HS-5 (cell line): ENCODE data around the gene LGR5.

ENCODE experiments used
- DNase-seq: peaks from one replicate; pipeline ENCODE4 v3.0.0-alpha.2; 2012; ENCODE audit warnings: low read depth

Gene LGR5

DNA sequence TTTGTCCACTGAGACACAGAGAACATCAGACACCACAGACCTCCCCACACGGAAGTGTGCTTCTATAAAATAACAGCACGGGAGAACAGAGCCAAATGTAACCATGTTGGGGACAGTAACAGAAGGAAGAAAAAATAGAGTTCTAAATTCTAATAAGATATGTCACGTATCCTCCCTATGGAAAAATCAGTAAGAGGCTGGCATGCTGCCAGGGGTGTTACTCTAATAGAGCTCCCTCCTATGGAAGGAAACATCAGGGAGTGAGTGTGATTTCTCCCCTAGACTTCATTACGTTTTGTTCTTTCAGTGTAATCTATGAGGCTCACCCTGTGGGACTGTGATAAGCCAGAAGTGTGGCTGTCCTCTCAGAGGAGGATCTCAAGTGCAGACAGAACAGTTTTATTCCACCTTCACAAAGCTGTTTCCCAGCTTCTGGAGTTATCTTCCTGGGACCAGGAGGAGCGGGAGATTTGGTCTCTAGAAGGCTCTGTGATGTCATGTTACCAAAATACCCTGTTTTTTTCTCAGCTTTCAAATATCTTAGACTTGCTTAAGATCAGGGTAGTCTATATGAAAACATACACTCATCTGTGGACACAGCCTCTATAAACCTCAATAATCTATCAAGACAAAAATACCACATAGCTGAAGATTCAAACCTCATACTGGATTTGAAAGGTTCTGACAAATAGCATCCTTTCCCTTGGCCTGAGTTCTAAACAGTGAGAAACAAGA is 154.8 kb downstream of the LGR5 start:
- DNase-seq = no peak

DNA sequence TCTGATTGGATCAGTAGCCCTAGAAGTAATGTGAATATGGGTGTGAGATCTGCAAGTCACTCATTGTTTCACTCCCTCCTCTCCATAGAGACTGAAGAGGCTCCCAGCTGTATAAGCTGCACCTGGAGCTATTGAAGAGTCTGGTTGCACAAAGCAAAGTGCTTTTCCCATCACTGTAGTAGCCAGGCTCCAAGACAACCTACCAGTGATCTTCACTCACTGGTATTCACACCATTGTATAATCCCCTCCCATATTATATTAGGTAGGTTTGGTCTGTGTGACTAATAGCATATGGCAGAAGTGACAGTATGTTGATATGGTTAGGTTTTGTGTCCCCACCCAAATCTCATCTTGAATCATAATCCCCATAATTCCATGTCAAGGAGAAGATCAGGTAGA is 159.6 kb downstream of the LGR5 start:
- DNase-seq = no peak

DNA sequence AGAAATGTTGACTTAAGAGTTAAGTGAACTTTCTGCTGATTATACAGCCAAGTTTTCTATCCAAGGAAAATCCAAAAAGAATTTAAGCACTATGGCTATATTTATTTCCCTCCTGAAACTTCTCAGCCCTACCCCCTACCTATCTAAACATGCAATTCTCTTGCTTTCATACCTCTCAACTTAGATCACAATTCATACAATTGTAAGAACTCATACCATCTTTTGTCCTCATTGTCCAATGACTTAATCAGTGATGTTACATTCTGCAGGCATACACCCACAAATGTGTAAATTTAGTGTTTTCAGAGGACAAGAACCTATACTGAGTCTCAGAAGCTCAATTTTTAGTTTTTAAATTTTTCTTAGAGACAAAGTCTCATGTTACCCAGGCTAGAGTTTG is 161.9 kb downstream of the LGR5 start:
- no peak for DNase-seq

DNA sequence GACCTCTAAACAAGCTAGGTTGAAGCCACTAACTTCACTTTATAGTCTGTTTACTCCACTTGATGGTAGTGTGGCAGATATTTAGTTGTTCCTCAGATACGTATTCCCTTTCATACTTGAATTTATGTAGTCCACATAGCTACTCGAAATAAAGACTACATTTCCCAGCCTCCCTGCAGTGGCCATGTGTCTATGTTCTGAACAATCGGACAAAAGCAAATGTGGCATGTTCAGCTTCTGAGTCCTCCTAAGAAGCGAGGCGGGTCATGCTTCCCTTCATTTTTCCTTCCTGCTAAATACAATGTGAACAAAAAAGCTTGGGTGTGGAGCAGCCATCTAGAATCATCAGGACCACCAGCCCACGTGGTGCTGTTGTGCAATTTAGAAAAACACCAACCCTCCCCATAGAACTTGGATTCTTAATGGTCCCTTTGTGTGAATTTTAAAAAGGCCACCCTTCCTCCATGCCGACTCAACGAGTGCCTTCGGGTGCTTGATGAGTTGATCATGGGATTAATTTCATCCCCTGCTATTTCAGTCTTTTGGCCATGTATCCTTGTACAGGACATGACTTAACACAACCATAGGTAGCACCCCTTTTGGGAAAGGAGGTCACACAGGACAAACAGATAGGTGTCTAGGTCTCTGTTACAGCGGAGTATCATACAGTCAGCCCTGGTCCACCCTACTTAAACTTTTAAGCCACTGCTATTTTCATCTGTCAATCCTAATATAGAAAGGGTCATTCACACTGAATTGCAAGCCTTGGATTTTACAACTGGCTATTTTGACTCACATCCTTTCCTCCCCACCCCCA is 163.4 kb downstream of the LGR5 start:
- no peak for DNase-seq

DNA sequence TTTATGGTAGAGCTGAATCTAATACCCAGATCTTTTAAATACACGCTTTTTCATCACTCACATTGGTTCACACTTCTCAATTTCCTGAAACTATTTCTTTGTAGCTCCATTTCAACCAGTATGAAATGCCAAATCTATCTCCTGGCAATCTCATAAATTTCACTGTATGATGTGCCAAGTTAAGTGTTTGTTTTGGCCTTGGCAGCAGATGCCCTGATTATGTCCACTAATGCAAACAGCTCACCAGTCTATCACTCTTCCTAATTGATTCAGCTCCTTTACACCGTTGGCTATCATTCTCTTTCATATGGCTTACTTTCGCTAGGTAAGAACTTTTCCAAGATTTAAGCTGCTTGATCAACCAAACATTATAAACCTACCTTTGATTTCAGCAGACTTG is 165.4 kb downstream of the LGR5 start:
- DNase-seq = no peak

DNA sequence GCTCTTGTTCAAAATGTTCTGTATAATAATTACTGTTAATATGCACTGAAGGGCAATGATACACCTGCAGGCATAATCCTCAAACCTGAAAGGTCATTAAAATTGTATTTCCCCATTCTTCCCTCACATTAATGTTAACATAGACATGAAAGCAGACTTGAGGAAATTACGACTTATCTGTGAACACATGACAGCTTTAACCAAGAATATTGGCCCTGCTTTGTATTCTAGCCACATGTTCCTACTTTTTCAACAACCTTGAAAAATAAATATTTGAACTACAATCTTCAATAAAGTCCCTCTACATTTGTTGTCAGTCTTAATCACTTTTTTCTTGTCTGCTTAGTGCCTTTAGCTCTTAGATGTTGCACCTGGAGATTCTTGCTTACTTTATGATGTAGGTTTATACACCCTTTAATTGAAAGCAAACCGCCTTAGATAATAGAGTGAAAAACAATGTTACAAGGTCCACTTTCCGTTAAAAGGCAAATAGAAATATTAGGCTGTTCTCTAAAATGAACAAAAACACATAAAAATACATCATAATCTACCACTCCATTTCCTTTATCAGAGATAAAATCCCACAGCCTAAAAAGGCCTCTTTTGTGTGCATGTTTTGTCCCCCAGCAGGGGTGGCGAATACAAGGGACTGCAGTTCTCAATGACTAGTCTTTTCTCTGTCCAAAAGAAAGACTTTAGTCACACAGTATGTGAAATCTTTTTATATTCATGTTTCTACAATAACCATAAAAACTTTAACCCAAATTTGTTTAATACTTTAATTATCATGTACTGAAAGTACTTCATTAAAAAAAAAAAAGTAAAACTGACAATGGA is 168.1 kb downstream of the LGR5 start:
- no peak for DNase-seq

DNA sequence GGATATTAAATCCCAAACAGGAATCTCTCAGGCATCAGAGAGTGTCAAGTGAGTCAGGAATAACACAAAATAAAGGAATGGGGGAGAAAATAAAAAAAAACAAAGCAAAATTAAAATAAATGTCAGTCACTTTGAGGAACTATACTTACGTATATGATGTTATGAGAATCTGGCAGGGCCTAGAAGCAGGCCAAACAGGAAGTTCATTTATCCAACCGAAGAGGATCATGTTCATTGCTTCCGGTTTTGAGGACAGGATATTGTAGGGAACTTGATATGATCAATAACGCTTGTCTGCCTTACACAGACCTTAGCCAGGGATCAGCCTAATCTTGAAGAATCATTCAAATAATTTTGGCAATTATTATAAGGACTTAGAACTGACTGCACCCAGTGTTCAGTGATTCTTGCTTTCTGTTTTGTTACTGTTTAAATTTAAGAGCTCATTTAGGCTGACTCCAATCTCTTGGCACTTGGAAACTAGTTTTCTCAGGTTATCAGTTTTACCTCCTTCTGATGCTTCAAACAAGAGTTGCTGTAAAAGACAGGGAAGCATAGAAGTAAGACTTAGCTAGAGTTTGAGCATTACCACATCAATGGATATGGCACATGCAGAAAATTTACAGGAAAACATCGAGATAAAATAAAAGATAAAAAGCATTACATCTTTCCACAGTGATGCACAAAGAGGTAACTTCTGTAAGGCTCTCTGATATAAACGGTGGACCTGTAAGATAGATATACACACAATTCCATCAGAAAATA is 170.6 kb downstream of the LGR5 start:
- no peak for DNase-seq

DNA sequence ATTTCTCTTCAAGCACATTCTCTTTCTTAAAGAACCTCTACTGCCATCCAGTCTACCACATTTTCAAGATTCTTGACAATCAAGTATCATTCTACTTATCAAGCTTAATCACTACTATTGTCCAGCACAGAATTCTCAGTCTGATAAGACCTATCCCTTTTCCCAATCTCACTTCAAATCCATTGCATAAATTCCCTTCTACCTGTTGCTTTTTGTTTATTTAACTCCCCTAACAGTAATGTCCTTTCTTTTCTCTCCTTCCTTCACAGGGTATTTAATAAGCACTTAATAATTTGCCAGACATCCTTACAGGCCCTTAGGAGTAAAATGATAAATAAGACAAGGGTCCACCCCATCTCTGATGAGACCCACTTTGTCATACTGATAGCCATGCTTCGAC is 182.3 kb downstream of the LGR5 start:
- no peak for DNase-seq

DNA sequence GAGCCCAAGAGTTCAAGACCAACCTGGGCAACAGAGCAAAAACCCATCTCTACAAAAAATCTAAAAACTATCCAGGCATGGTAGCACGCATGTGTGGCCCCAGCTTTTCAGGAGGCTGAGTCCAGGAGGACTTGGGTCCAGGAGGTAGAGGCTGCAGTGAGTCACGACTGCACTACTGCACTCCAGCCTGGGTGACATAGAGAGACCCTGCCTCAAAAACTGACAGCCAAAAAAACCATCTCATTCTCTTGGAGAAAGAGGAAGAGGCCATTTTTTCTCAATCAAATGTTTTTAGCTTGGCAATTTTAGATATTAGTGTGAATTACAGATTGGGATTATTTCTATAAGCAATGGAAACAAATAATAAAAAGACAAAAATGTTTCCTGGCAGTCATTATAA is 185.9 kb downstream of the LGR5 start:
- no peak for DNase-seq

DNA sequence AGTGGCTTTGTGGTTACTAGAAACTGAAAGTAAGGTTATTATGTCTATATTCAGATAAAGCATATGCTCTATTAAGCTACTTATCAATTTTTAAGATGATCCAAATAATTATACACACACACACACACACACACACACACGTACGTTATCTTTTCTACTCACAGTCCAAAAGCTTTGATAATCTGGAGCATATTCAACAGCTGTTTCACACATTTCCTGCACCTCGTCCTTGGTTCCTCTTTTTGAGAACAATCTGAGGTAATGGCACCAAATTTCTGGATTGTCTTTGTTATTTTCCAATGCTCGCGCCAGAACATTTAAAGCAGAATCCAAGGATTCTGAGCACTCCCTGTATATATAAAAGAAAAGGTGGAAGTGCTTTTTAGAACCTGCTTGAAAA is 186.5 kb downstream of the LGR5 start:
- no peak for DNase-seq

DNA sequence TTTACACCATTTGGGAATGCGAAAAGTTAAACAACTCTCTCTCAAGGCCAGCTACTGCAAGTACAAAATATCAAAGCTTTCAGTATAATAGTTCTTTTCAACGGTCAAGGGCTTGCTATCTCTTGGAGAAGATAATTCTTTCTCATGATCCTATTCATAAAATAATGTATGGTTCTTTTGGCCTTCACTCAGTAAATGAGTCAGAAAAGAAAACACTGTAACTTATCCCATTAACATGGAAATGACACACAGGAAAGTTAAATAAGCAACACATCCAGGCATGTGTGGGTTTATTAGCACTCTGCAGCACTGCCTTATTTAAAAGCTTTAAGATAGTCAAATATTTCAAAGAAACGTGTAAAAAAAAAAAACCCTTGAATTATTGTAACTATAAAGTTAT is 187.2 kb downstream of the LGR5 start:
- no peak for DNase-seq

DNA sequence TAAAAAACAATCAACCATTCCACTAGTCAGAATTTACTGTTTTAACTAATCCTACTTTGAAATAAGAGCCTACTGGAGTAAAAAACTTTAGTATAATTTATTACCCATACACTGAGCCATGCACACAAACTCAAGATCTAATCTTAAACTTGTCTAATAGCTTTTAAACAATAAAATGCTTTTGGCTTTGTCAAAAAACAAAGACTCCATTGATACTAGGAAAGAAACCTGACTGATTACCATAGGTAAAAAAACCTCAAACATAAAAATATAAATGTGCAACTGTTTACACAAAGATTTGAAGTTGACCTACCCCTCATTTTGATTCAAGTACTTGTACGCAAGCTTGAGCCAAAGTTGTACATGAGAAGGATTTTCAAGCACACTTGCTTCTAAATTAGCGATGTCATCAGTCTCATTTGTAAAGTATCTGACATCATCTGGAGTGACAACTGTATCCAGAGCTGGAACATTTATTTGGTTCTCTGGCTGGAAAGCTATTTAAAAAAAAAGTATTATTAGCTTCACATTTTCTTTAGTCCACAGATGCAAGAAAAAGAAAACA is 187.9 kb downstream of the LGR5 start:
- no peak for DNase-seq
